AG04450 (cell line): ENCODE data around the gene TNFRSF12A. TPM values are rescaled to one million over a fixed set of nuclear protein-coding genes. Genes with fewer than 3 reads are reported as not detected.

ENCODE experiments used
- CTCF ChIA-PET: fragments of 300-600, 350-600 bp; formaldehyde crosslinking; extraction: SDS; loops from one replicate; lab custom pipeline; 2022; ENCODE audit warnings: antibody characterized with exemption, inconsistent platforms; lab: Charles Lee
- POLR2A ChIA-PET: fragments of 350-600 bp; formaldehyde crosslinking; extraction: SDS; loops from one replicate; lab custom pipeline; 2021; ENCODE audit warnings: antibody characterized with exemption, inconsistent platforms; lab: Yijun Ruan, JAX
- DNase-seq: peaks from one replicate; pipeline ENCODE4 v3.0.0-alpha.2; 2011; ENCODE audit warnings: low read depth, low spot score
- H3K27ac ChIP-seq: one replicate; pipeline ENCODE4 v1.5.1; 2012; ENCODE audit warnings: low read depth, low read length, control low read depth
- H3K27me3 ChIP-seq: one replicate; pipeline ENCODE4 v1.6.0; 2012; ENCODE audit warnings: low read length; ENCODE audit not compliant: control insufficient read depth, insufficient read depth
- H3K4me3 ChIP-seq: 2 replicates; pipeline ENCODE4 v1.5.1; 2011; ENCODE audit warnings: mild to moderate bottlenecking, low read depth, low read length, control low read depth
- H3K9me3 ChIP-seq: 2 replicates; pipeline ENCODE4 v1.5.1; 2012; ENCODE audit warnings: low read length; ENCODE audit not compliant: control insufficient read depth, insufficient read depth
- CTCF ChIP-seq: IDR thresholded peaks from 2 replicates; pipeline ENCODE4 v1.5.1; 2011; ENCODE audit warnings: low read depth, low read length, control low read depth, inconsistent platforms
- polyA plus RNA-seq: library from polyadenylated mRNA; depleted of rRNA; stranded (reverse); fragments of >200 nt; gene quantifications from 2 replicates; pipeline ENCODE4 v1.2.3, GENCODE V29; 2011

TNFRSF12A gene
- polyA plus RNA-seq, 1 experiment, result 67.3 TPM

DNA sequence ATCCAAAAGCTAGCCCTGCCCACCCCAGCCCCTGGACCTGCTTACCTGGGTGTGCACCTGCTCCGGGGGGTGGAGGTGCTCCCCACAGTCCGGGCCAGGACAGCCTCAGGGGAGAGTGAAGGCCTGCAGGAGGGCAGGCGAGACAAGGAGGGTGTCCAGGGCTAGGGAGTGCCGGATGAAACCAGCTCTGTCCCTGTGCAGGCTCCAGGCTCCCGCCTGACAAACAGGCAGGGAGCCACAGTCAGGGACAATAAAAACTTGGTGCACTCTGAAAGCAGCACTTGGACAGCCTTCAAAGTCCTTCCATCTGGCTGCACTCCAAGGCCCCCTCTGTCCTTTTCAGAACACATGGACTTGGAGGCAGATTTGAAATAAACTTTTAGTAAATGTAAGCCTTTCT is 47.1 kb upstream of the TNFRSF12A start:
- no peaks in the 10 kb centered on the region; the same call in 1 of the 2 replicates for H3K9me3 ChIP-seq
- POLR2A ChIA-PET, result interaction anchor here (1.8 kb wide), 1 partner anchor 47 kb away, joined by 5 read pairs; the partner anchor contains the start of gene TNFRSF12A
- no peak overlapping the region for H3K27ac ChIP-seq
- no peak overlapping the region for H3K4me3 ChIP-seq
- no peaks in the 10 kb centered on the region for H3K27me3 ChIP-seq
- DNase-seq, result no peak
- CTCF ChIA-PET, result interaction anchor here (1.3 kb wide), 1 partner anchor 8 kb away, joined by 3 read pairs; no protein-coding TSS in a partner anchor
- TF ChIP-seq CTCF, result no peak

DNA sequence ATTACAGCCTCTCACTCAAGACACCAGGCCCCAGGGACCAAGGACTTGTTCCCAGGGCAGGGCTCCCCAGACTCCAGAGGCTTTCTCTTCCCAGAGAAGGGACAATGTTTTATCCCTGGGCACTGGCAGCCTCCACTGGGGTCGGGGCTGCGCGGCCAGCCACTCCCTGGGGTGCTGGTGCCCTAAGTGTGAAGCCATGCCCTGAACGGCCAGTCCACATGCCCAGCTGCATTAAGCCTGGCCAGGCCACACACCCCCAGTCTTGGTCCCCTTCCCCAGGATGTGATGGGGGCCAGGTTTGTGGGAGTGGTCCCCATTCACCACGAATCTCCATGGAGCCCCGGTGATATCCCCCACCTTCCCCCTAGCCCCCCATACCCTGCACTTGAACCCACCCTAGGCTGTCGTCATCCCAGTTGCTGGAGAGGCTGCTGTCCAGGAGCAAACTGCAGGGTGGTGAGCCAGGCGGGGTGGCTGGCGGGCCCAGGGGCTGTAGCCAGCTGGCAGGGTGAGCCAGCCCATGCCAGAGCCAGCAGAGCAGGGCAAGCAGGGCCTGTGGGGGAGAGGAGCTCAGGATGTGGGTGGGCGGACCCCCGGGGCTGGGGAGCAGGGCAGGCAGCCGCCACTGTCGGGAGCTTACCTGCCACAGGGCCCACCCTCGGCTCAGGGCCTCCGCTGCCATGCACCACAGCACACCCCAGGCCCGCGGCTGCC is 46.4 kb upstream of the TNFRSF12A start:
- ChIA-PET POLR2A (no interaction called here), CTCF (interaction anchor here (1.3 kb wide), 1 partner anchor 8 kb away, joined by 3 read pairs; no protein-coding TSS in a partner anchor)
- Histone ChIP-seq H3K27me3 (no peaks in the 10 kb centered on the region), H3K4me3 (no peak overlapping the region), H3K9me3 (no peaks in the 10 kb centered on the region; the same call in 1 of the 2 replicates), H3K27ac (no peak overlapping the region)
- TF ChIP-seq CTCF, result no peak
- DNase-seq, result no peak

DNA sequence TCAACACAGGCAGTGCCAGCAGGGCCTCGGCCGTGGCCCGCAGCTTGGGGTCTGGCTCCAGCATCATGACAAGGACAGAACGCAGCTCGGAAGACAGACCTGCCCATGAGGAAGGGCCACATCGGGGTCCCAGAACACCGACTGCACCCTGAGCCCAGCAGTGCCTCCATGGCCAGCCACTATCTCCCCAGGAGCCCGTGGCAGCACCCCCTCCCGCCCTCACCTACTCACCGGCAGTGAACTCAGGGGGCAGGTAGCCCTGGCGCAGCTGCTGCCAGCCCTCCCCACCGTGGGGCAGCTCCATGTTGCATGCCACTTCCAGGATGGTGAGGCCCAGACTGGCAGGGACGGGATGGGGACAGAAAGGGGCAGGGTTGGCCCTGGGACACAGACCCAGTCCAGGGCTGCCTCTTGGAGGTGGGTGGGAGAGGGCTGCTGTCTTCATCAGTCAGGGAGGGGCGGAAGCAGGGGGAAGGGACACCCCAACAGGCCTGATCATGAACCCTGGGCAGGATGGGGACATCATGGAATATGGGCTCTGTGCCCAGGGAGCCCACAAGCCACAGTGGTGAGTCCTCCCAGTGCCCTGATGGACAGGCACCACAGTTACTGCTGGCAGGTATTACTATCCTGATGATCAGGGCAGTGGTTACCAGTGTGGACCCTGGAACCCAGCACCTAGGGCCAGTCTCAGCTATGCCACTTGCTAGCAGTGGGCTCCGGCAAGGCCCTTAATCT is 45.7 kb upstream of the TNFRSF12A start:
- Histone ChIP-seq H3K27ac (no peak overlapping the region), H3K9me3 (no peaks in the 10 kb centered on the region; the same call in 1 of the 2 replicates), H3K4me3 (no peak overlapping the region), H3K27me3 (no peaks in the 10 kb centered on the region)
- DNase-seq, result no peak
- ChIA-PET POLR2A (no interaction called here), CTCF (interaction anchor here (1.5 kb wide), 1 partner anchor 13 kb away, joined by 5 read pairs; no protein-coding TSS in a partner anchor)
- TF ChIP-seq CTCF, result no peak

GRCh38 chr16:2975161-2975795 is 44.9 kb upstream of the TNFRSF12A start:
- TF ChIP-seq CTCF, result no peak
- no peaks in the 10 kb centered on the region for H3K27me3 ChIP-seq
- no peaks in the 10 kb centered on the region; the same call in 1 of the 2 replicates for H3K9me3 ChIP-seq
- no peak overlapping the region for H3K27ac ChIP-seq
- no peak for DNase-seq
- ChIA-PET CTCF (interaction anchor here (1.5 kb wide), 1 partner anchor 13 kb away, joined by 5 read pairs; no protein-coding TSS in a partner anchor), POLR2A (no interaction called here)
- no peak overlapping the region for H3K4me3 ChIP-seq
